DND-41 (cell line): Measurements from ENCODE around the gene MREG.

Source experiments
- ATAC-seq: fragments of 200-7000 bp; cut with Tn5 transposase; 3 replicates; pipeline ENCODE4 v1.9.1; 2021; ENCODE audit warnings: low read depth; ENCODE audit not compliant: insufficient read depth
- DNase-seq: peaks from one replicate; pipeline ENCODE4 v3.0.0-alpha.2; 2020
- H2AFZ ChIP-seq: 2 replicates; pipeline ENCODE4 v1.6.0; 2012; ENCODE audit warnings: low read depth, low read length
- H3K27ac ChIP-seq: 2 replicates; pipeline ENCODE4 v1.5.1; 2012; ENCODE audit warnings: low read length, inconsistent platforms
- H3K27me3 ChIP-seq: fragments of 200-600 bp; sonication (generic); 2 replicates; pipeline ENCODE4 v1.6.0; 2012; ENCODE audit warnings: low read length, mild to moderate bottlenecking, inconsistent platforms; ENCODE audit not compliant: insufficient read depth, poor library complexity
- H3K36me3 ChIP-seq: 2 replicates; pipeline ENCODE4 v1.5.1; 2012; ENCODE audit warnings: low read length, inconsistent platforms; ENCODE audit not compliant: insufficient read depth
- H3K4me1 ChIP-seq: 2 replicates; pipeline ENCODE4 v1.5.1; 2012; ENCODE audit warnings: mild to moderate bottlenecking, low read length; ENCODE audit not compliant: insufficient read depth
- H3K4me2 ChIP-seq: 2 replicates; pipeline ENCODE4 v1.6.0; 2012; ENCODE audit warnings: mild to moderate bottlenecking, moderate library complexity, low read length, inconsistent platforms; ENCODE audit not compliant: insufficient read depth
- H3K4me3 ChIP-seq, 2 experiments: fragments of 200-600 bp in 1 of 2; shearing (Covaris generic) in 1 of 2; 2 replicates each; pipeline ENCODE4 v1.5.1; 2012 to 2016; ENCODE audit warnings: inconsistent platforms in 2 of 2, low read length in 2 of 2, mild to moderate bottlenecking in 2 of 2, low read depth in 1 of 2, moderate library complexity in 1 of 2
- H3K79me2 ChIP-seq: 2 replicates; pipeline ENCODE4 v1.6.0; 2012; ENCODE audit warnings: low read length, inconsistent platforms; ENCODE audit not compliant: insufficient read depth
- H3K9ac ChIP-seq: 2 replicates; pipeline ENCODE4 v1.6.0; 2012; ENCODE audit warnings: low read depth, mild to moderate bottlenecking, inconsistent platforms, low read length, moderate library complexity
- H3K9me3 ChIP-seq: 2 replicates; pipeline ENCODE4 v1.5.1; 2012; ENCODE audit warnings: low read length, moderate library complexity, mild to moderate bottlenecking, inconsistent platforms; ENCODE audit not compliant: insufficient read depth, severe bottlenecking
- H4K20me1 ChIP-seq: 2 replicates; pipeline ENCODE4 v1.6.0; 2012; ENCODE audit warnings: low read length; ENCODE audit not compliant: insufficient read depth
- EZH2 ChIP-seq: IDR thresholded peaks from 3 replicates; pipeline ENCODE4 v1.6.1; 2012; ENCODE audit warnings: borderline replicate concordance, low read depth, mild to moderate bottlenecking, moderate library complexity, low read length, inconsistent platforms; ENCODE audit not compliant: severe bottlenecking
- TF ChIP-seq, protein P1 (sequence below): IDR thresholded peaks from 2 replicates; pipeline ENCODE4 v1.5.1; 2012; ENCODE audit warnings: borderline replicate concordance, low read length, moderate library complexity, mild to moderate bottlenecking; ENCODE audit not compliant: poor library complexity, severe bottlenecking; ENCODE audit errors: extremely low read depth

The MREG gene

GRCh38 chr2:216056739-216057138 is 43.4 kb upstream of the MREG start:
- Histone ChIP-seq H3K79me2 (no peaks in the 10 kb centered on the region), H3K27ac (no peak overlapping the region), H2AFZ (no peak overlapping the region), H3K9ac (no peak overlapping the region), H3K9me3 (no peaks in the 10 kb centered on the region), H4K20me1 (no peaks in the 10 kb centered on the region), H3K4me2 (no peak overlapping the region), H3K4me1 (no peaks in the 10 kb centered on the region), H3K27me3 (no peaks in the 10 kb centered on the region), H3K4me3 (no peak overlapping the region), H3K36me3 (no peaks in the 10 kb centered on the region)
- ATAC-seq (no peak), DNase-seq (no peak)
- TF ChIP-seq EZH2, result no peak

DNA sequence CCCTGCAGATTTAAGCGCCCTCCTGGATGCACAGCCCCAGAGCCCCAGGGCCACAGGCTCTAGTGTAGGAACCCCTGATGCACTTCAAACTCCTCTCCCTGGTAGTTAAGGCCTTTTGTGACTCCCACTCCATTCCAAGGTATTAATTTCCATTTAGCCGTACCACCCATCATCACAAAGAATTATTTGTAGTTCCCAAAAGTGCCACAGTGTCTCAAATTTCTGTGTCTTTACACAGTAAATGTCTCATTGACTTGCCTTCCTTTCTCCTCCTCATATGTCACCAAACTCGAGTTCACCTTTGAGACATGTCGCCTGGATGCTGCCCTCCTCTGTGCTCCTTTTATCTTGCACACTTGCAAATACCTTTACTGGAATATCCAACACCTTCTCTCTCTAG is 42.3 kb upstream of the MREG start:
- Histone ChIP-seq H3K4me3 (no peak overlapping the region), H3K4me2 (no peak overlapping the region), H3K79me2 (no peaks in the 10 kb centered on the region), H2AFZ (no peak overlapping the region), H3K27me3 (no peaks in the 10 kb centered on the region), H4K20me1 (no peaks in the 10 kb centered on the region), H3K9me3 (no peaks in the 10 kb centered on the region), H3K4me1 (no peaks in the 10 kb centered on the region), H3K27ac (no peak overlapping the region), H3K9ac (no peak overlapping the region), H3K36me3 (no peaks in the 10 kb centered on the region)
- TF ChIP-seq, protein P1, sequence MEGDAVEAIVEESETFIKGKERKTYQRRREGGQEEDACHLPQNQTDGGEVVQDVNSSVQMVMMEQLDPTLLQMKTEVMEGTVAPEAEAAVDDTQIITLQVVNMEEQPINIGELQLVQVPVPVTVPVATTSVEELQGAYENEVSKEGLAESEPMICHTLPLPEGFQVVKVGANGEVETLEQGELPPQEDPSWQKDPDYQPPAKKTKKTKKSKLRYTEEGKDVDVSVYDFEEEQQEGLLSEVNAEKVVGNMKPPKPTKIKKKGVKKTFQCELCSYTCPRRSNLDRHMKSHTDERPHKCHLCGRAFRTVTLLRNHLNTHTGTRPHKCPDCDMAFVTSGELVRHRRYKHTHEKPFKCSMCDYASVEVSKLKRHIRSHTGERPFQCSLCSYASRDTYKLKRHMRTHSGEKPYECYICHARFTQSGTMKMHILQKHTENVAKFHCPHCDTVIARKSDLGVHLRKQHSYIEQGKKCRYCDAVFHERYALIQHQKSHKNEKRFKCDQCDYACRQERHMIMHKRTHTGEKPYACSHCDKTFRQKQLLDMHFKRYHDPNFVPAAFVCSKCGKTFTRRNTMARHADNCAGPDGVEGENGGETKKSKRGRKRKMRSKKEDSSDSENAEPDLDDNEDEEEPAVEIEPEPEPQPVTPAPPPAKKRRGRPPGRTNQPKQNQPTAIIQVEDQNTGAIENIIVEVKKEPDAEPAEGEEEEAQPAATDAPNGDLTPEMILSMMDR, result no peak
- no peak for TF ChIP-seq EZH2
- ATAC-seq (no peak), DNase-seq (no peak)

GRCh38 chr2:216052420-216052819 is 39.1 kb upstream of the MREG start:
- no peaks in the 10 kb centered on the region for H4K20me1 ChIP-seq
- no peak overlapping the region for H3K27ac ChIP-seq
- no peak overlapping the region for H2AFZ ChIP-seq
- no peak for DNase-seq
- no peaks in the 10 kb centered on the region for H3K27me3 ChIP-seq
- no peaks in the 10 kb centered on the region for H3K9me3 ChIP-seq
- TF ChIP-seq, protein P1, result no peak
- TF ChIP-seq EZH2, result no peak
- H3K4me1 ChIP-seq, result no peaks in the 10 kb centered on the region
- H3K36me3 ChIP-seq, result no peaks in the 10 kb centered on the region
- H3K79me2 ChIP-seq, result no peaks in the 10 kb centered on the region
- H3K4me2 ChIP-seq, result no peak overlapping the region
- H3K4me3 ChIP-seq, result no peak overlapping the region
- ATAC-seq, result no peak
- no peak overlapping the region for H3K9ac ChIP-seq

GRCh38 chr2:216051350-216051749 is 38.0 kb upstream of the MREG start:
- Histone ChIP-seq H3K27ac (no peak overlapping the region), H3K27me3 (no peaks in the 10 kb centered on the region), H3K4me1 (no peaks in the 10 kb centered on the region), H3K4me2 (no peak overlapping the region), H3K79me2 (no peaks in the 10 kb centered on the region), H2AFZ (no peak overlapping the region), H3K9ac (no peak overlapping the region), H3K36me3 (no peaks in the 10 kb centered on the region), H3K4me3 (no peak overlapping the region), H3K9me3 (no peaks in the 10 kb centered on the region), H4K20me1 (no peaks in the 10 kb centered on the region)
- DNase-seq (no peak), ATAC-seq (no peak)
- no peak for TF ChIP-seq EZH2
- TF ChIP-seq, protein P1, result no peak
